ENCODE measurements around the gene SPRR2F.
"Not testable (repeated sequence)": the region's sequence is repeated elsewhere in the genome, so short reads cannot be mapped to it uniquely, and the experiment has no call there.

Gene SPRR2F, protein sequence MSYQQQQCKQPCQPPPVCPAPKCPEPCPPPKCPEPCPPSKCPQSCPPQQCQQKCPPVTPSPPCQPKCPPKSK

DNA sequence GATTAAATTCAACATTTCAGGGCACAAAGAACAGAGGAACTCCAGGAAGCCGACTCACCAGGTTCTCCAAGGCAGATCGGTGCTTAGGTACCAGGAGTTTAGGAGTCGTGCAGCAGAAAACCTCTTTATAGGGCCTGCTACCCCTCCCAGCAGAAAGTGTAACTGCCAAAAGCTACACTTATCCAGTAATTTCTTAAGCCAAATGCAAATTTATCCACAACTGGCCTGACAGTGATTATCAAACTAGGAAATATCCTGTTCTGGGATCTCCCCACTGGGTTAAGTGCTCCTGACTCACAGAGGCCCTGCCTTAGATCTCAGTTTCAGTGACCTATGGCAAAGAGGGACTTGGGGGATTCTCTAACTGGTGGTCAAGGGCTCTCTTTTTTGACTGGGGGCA lies at the start of gene SPRR2F:
Gene SPRR2F (minus strand): TSS at position 101 of the 400 bp plus-strand sequence. CDS start 783 bp downstream, outside the sequence.
- DNase-seq (ENCODE audit: low read depth), result no peak

DNA sequence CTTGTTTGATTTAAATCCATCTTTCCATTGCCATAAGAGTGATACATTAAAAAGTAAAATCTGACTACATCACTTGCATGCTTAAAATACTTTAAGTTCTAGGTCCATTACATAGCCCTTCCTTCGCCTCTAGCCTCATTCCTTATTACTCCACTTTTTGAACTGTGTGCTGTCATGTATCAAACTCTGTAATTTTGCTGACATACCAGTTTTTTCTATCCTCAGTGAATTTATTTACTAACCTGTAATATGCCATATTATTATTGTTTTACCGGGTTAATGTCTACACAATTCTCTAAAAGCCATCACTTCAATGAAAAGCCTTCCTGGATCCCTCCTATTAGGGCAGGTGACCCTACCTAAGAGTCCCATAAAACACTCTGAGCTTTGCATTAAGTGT lies 42.2 kb upstream of the SPRR2F start:
- no peak for DNase-seq (ENCODE audit: low read depth)

DNA sequence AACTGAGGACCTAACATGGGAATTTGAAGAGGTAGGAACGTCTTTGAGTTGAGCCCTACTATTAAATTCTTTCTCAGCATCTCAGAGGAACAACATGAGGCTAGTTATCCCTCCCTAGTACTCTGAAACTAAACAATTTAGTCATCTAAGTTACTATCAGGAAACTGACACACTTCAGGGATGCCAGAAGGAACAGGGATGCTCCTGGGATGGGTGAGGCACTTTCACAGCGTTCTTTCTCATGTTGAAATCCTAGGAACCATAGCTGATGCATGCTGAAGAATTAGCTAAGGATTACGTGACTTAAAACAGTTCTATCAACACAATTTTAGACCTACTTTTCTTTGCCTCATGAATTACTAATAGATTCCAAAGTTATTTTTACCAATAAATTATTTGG lies 39.2 kb upstream of the SPRR2F start:
- no peak for DNase-seq (ENCODE audit: low read depth)

DNA sequence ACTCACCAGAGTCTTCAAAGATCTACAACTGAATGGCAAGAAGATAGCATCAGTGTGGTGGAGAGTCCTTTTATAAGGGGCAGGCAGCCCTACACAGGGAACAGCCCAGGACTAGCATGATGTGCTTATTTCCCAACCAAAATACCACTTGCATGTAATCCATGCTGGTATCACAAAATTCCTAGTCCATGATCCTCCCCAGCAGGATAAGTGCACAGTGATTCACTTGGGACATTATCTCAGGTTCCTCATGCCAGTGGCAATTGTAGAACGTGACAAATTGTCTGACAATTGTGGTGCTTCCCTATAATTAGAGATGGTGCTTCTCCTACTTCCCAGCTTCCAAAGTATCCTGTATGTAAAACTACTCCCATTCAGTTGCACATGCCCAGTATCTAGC lies 37.5 kb upstream of the SPRR2F start, which contains the start of gene SPRR2G:
Gene SPRR2G (minus strand): TSS at position 45 of the 400 bp plus-strand sequence. CDS start 780 bp downstream, outside the sequence.
- no peak for DNase-seq (ENCODE audit: low read depth)

DNA sequence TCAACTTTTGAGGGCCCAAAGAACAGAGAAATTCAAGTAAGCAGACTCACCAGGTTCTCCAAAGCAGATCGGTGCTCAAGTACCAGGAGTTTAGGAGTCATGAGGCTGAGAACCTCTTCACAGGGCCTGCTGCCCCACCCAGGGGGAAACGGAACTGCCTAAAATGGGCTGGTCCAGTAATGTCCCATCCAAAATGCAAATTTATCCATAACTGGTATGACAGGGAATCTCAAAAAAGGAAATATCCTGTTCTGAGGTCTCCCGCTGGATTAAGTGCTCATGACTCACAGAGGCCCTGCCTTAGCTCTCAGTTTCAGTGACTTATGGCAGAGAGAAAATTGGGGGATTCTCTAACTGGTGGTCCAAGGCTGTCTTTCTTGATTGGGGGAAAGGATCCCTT lies 28.1 kb upstream of the SPRR2F start:
- DNase-seq (ENCODE audit: low read depth), result no peak

DNA sequence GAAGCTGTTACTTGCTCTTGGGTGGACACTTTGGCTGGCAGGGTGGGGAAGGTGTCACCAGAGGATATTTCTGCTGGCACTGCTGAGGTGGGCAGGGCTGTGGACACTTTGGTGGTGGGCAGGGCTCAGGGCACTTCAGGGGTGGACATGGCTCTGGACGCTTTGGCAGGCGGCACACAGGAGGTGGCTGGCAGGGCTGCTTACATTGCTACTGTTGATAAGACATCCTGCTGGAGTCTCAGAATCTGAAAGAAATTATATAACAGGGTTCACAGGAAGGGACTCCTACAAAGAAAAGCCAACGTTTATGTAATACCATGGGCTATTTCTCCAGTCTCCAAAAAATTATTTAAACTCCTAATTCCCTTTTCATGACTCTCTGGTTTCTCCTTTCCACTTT lies 27.2 kb upstream of the SPRR2F start:
- no peak for DNase-seq (ENCODE audit: low read depth)

DNA sequence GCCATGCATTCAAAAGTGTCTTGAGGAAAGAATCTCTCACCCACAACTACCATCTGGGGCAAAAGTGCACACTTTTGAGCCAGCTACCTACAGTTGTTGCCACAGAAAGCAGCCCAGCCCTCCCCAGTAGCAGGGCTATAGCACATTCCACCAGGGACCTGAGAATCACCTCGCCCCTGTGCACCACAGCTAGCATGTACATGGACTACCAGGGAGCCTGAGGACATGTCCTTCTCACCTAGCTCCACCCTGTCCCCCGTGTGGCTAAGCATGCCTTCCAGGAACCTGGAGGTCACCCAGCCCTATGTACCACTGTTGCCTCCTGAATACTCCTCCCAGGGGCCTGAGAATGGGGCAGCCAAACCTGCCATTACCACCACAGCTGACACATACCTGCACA lies 20.4 kb upstream of the SPRR2F start:
- no peak for DNase-seq (ENCODE audit: low read depth)

DNA sequence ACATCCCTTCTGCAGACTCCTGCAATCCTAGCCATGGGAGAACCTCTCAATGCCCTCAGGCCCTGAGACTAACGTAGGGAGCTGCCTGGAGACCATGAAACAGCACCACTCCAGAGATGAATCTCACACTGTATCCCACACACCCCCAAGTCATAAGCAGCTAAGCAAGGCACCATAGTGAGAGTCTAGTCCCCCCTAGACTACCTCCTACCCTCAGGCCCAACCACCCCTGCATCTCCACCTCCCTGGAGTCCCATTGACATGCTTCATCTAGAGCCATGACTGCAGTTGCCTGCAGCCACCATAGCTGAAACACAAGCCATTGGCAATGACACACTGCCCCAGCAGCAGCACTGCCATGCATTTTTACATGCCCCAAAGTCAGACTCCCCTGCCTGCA lies 20.0 kb upstream of the SPRR2F start:
- DNase-seq (ENCODE audit: low read depth), result no peak

DNA sequence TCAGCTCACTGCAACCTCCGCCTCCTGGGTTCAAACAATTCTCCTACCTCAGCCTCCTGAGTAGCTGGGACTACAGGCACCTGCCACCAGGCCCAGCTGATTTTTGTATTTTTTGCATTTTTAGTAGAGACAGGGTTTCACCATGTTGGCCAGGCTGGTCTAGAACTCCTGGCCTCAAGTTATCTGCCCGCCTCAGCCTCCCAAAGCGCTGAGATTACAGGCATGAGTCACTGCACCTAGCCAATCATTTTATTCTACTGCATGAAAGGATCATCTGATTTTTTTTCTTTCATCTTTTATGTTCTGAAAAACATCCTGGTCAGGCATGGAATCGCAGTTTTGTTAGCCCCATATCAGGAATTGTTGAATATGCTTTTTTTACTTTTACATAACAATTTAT lies 15.4 kb upstream of the SPRR2F start:
- not testable (repeated sequence) for DNase-seq (ENCODE audit: low read depth)

DNA sequence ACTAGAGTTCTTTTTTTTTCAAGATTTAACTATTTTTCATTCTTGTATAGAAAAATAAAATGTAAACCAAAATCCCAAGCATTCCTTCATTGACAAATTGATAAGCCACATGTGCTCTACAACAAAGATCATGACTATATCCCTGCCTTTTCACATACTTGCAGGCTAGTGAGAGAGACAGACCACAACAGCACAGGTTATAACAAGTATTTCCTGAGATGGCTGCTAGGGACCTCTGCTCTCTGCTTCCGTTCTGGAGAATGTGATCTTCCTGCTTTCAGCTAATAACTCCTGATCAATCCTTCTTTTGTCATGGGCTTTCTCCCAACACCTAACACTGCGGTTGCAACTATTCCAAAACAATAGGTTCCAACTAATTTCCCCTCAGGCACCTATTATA lies 14.0 kb upstream of the SPRR2F start:
- DNase-seq (ENCODE audit: low read depth), result no peak

DNA sequence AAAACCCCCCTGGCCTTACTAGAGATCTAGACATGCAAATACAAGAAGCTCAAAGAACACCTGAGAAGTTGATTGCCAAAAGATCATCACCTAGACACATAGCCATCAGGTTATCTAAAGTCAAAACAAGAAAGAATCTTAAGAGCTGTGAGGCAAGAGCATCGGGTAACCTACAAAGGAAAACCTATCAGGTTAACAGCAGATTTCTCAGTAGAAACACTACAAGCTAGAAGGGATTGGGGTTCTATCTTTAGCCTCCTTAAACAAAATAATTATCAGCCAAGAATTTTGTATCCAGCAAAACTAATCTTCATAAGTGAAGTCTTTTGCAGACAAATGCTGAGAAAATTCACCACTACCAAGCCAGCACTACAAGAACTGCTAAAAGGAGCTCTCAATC lies 12.2 kb upstream of the SPRR2F start:
- DNase-seq (ENCODE audit: low read depth), result no peak

DNA sequence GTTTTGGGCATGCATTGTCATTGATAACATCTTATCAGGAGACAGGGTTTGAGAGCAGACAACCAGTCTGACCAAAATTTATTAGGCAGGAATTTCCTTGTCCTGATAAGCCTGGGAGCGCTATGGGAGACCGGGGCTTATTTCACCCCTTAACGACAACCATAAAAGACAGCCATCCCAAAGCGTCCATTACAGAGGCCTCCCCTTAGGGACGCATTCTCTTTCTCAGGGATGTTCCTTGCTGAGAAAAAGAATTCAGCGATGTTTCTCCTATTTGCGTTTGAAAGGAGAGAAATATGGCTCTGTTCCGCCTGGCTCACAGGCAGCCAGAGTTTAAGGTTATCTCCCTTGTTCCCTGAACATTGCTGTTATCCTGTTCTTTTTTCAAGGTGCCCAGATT lies 10.5 kb upstream of the SPRR2F start:
- DNase-seq (ENCODE audit: low read depth), result not testable (repeated sequence)

DNA sequence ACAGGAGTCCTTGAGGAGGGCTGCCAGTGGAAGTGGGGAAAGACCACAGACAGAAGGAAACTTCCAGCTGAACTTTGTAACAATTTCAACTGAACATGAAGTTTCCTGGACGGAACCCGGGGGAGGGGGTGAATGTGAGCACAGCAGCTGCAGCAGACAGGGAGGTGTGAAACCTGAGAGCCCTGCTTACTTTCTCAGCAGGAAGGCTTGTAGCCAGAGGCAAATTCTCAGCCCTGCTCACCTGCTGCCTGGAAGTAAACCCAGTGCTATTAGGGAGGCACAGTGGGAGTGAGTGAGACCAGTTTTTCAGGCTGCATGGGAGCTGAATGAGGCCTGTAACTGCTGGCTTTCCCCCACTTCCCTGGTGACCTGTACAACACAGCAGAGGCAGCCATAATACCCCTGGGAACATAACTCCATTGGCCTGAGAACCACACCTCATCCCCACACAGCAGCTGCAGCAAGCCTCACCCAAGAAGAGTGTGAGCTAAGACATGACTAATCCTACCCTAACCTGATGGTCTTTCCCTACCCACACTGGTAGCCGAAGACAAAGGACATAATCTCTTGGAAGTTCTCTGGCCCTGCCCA lies 9.6 kb upstream of the SPRR2F start:
- DNase-seq (ENCODE audit: low read depth), result no peak

DNA sequence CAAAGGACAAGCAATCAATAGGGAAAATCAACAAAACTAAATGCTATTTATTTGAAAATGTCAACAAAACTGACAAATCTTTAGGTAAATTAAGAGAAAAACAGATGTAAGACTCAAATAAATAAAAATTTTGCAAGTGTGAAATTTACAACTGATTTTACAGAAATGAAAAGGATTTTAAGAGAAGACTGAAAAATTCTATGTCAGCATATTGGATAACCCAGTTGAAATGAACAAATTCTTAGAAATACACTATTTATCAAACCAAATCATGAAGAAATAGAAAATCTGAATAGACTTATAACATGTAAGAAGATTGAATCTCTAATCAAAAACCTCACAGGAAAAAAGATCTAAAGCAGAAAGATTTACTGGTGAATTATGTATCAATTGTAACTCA lies 7.6 kb upstream of the SPRR2F start:
- no peak for DNase-seq (ENCODE audit: low read depth)

DNA sequence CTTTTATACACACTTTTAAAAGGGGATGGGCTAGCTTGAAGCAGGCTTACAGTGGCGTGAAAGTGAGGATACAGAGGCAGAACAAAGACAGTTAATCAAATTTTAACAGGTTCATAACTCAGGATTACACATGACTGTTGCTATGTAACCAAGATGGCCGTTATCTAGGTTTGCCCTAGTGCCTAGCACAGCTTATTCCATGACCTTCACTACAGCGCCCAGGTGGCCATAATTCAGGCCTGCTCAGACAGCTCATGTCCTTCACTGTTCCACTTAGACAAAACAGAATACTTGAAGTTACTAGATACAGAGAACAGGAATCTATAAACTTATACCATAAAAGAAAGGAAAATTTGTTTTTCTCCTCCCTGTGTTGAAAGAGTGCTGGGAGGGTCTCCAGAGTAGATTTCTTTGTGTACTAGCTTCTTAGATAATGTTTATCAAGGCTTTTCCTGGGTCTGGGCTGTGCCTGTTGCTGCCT lies 6.2 kb upstream of the SPRR2F start:
- DNase-seq (ENCODE audit: low read depth), result no peak

DNA sequence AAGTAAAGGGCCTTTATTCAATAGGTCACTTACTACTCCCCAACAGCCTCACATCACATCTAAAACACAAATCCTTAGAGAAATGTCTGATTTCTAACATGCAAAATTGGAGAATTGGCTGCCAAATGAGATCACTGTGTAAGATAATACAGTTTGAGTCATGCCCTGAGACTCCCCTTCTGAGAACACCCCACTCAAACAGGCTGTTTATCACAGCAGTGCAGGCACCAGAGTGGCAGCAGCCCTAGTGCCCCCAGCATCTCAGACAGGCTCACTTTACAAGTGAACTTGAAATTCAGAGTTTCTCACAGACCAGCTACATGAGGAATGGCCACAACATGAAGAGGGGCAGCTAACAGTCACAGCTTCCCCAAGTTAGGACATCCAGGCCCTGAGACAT lies 1.9 kb upstream of the SPRR2F start:
- DNase-seq (ENCODE audit: low read depth), result not testable (repeated sequence)

DNA sequence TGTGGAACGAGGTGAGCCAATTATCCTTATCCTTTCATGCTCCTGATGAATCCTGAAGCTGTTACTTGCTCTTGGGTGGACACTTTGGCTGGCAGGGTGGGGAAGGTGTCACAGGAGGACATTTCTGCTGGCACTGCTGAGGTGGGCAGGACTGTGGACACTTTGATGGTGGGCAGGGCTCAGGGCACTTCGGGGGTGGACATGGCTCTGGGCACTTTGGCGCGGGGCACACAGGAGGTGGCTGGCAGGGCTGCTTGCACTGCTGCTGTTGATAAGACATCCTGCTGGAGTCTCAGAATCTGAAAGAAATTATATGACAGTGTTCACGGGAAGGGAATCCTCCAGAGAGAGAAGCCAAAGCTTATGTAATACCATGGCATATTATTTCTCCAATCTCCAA lies 862 bp downstream of the SPRR2F start:
- DNase-seq (ENCODE audit: low read depth), result not testable (repeated sequence)

DNA sequence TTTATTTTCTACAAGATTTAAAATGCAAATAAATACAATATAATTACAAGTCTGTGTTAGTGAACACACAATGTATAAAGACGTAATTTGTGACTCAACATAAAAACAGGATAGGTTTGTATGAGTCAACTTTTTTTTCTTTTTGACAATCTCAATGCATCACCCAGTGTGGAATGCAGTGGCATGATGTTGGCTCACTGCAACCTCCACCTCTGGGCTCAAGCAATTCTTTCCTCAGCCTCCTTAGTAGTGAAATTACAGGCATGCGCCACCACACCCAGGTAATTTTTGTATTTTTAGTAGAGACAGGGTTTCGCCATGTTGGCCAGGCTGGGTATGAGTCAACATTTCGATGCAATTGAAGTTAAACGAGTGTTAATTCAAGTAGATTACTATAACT lies 13.1 kb downstream of the SPRR2F start:
- DNase-seq (ENCODE audit: low read depth), result no peak

DNA sequence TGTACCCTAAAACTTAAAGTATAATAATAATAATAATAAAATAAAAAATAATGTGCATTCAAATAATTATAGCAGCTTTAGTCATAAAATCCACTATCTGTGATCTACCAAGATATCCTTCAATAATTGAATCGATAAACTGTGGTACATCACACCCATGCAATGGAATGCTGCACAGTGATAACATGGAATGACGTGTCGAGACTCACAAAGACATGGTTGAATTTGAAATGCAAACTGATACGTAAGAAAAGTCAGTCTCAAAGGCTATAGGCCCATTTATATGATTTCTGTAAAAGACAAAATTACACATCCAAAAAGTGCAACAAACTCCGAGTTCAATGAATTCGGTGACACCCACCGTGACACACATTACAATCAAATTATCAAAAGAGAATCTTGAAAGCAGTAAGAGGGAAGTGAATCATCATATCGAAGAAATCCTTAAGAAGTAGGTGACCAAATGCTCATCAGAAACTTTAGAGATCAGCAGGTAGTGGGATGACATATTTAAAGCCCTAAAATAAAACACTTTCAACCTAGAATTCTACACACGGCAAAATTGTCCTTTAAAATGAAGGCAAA lies 13.8 kb downstream of the SPRR2F start:
- no peak for DNase-seq (ENCODE audit: low read depth)

DNA sequence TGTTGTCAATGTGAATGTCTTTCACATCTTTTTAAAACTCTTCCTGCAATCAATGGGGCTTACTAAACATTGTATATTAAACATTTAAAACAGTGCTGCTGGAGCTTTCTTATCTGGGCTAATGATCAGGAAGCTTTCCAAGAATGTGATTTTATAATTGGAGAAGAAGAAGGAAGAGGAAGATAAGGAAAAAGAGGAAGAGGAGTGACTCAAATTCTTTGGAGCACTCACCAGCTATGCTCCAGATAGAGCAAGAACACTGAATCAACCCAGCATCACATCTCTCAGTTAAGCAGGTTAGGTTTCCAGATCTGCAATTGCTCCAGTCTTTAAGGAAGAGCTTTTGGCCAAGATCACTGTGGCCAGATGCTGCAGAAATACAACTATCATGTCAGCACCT lies 17.6 kb downstream of the SPRR2F start:
- no peak for DNase-seq (ENCODE audit: low read depth)

DNA sequence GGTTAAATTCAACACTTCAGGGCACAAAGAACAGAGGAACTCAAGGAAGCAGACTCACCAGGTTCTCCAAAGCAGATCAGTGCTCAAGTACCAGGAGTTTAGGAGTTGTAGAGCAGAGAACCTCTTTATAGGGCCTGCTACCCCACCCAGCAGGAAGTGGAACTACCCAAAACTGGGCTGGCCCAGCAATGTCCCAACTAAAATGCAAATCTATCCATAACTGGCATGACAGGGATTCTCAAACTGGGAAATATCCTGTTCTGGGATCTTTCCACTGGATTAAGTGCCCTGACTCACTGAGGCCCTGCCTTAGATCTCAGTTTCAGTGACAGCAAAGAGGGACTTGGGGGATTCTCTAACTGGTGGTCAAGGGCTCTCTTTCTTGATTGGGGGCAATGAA lies 18.9 kb downstream of the SPRR2F start, which contains the start of gene SPRR2E:
Gene SPRR2E (minus strand): TSS at position 101 of the 400 bp plus-strand sequence. CDS start 775 bp downstream, outside the sequence.
- DNase-seq (ENCODE audit: low read depth), result no peak

DNA sequence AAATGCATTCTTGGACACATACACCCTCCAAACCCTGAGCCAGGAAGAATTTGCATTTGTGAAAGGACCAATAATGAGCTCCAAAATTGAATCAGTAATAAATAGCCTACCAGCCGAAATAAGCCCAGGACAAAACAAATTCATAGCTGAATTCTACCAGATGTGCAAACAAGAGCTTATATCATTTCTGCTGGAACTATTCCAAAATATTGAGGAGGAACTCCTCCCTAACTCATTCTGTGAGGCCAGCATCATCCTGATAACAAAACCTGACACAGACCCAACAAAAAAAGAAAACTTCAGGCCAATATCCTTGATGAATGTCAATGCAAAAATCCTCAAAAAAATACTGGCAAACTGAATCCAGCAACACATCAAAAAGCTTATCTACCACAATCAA lies 25.7 kb downstream of the SPRR2F start:
- DNase-seq (ENCODE audit: low read depth), result no peak

DNA sequence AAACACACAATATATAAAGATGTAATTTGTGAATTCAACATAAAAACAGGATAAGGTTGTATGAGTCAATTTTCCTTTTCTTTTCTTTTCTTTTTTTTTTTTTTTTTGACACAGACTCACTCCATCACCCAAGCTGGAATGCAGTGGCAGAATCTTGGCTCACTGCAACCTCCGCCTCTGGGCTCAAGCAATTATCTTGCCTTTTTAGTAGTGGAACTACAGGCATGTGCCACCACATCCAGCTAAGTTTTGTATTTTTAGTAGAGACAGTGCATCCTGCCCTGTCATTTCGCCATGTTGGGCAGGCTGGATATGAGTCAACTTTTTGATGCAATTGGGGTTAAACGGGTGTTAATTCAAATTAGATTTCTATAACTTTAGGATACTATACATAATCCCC lies 31.6 kb downstream of the SPRR2F start:
- no peak for DNase-seq (ENCODE audit: low read depth)
